ENCODE measurements around the gene TRIM29.

DNA sequence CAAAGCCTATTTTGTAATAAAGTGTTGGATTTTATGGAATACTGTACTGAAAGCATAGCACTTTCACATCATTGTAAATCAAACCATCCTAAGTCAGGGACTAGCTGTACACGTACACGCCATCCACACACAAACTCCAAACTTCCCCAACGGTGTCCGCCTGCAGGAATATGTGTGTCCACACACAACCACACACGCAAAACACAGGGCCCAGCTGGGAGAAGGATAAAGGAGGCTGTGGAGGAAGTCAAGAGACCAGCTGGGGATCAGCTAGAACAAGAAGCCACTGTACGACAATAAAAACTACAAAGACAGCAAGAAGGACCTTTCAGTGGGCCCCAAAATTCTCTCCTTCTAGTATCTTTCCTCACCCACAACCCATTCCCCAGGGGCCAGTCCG is 1.6 kb downstream of the TRIM29 start:
- TF ChIP-seq CTCF (conservative IDR thresholded peaks at IDR 0.05; ENCODE audit: low read depth, low read length), result no peak
- no peak for TF ChIP-seq EZH2phosphoT487 (IDR thresholded peaks at IDR 0.05; ENCODE audit: borderline replicate concordance, low read length)

All from PC-3 (cell line).